ENCODE data around the gene SLC26A8. TPM values are rescaled to one million over a fixed set of nuclear protein-coding genes. Genes with fewer than 3 reads are reported as not detected.

Gene SLC26A8
- total RNA-seq, 2 experiments from 2014 or later, result not detected

- no peaks in the 10 kb centered on the region for H3K4me1 ChIP-seq (ENCODE audit: insufficient read depth, low read length)
- Mint-ChIP-seq H3K27me3 (no peaks in the 10 kb centered on the region), H3K27ac (peak overlapping the region; percentile 35), H3K4me1 (ENCODE audit: low read depth) (peaks cover 44% of the 10 kb centered on the region), H3K36me3 (ENCODE audit: low read depth) (peaks cover 58% of the 10 kb centered on the region), H3K4me3 (no peak overlapping the region), H3K9me3 (no peaks in the 10 kb centered on the region)
- no peaks in the 10 kb centered on the region for H3K9me3 ChIP-seq (ENCODE audit: control insufficient read depth in 1 of 2, insufficient read depth in 1 of 2, low read length in 2 of 2)
- ChIA-PET CTCF (no interaction called here), POLR2A (interaction anchor here (0.9 kb wide), 1 partner anchor 9 kb away, joined by 4 read pairs; no protein-coding TSS in a partner anchor)
- no peaks in the 10 kb centered on the region for H3K27me3 ChIP-seq (ENCODE audit: control insufficient read depth in 1 of 2, insufficient read depth in 2 of 2, low read length in 2 of 2)
- TF ChIP-seq CTCF (IDR thresholded peaks at IDR 0.05), result no peak
- H3K36me3 ChIP-seq (ENCODE audit: insufficient read depth, low read length), result peaks cover 20% of the 10 kb centered on the region
- intact Hi-C loops (cut with DNase I, micrococcal nuclease), result no loop called here
- DNase-seq (no peak), ATAC-seq (ENCODE audit: poor library complexity) (no peak)
- no peak overlapping the region for H3K4me3 ChIP-seq (ENCODE audit: low read length)
- H3K27ac ChIP-seq (ENCODE audit: low read depth in 1 of 2, low read length in 2 of 2), result no peak overlapping the region
Measured at GRCh38 chr6:36072681-36073080, 48.2 kb upstream of the SLC26A8 start.

- Mint-ChIP-seq H3K9me3 (no peaks in the 10 kb centered on the region), H3K27ac (peak overlapping the region; percentile 35), H3K4me1 (ENCODE audit: low read depth) (peaks cover 53% of the 10 kb centered on the region), H3K27me3 (no peaks in the 10 kb centered on the region), H3K36me3 (ENCODE audit: low read depth) (peaks cover 54% of the 10 kb centered on the region), H3K4me3 (no peak overlapping the region)
- TF ChIP-seq CTCF (IDR thresholded peaks at IDR 0.05), result no peak
- no peaks in the 10 kb centered on the region for H3K9me3 ChIP-seq (ENCODE audit: control insufficient read depth in 1 of 2, insufficient read depth in 1 of 2, low read length in 2 of 2)
- DNase-seq, result no peak
- no peaks in the 10 kb centered on the region for H3K27me3 ChIP-seq (ENCODE audit: control insufficient read depth in 1 of 2, insufficient read depth in 2 of 2, low read length in 2 of 2)
- ATAC-seq (ENCODE audit: poor library complexity), result no peak
- intact Hi-C loops (cut with DNase I, micrococcal nuclease), result no loop called here
- peaks cover 11% of the 10 kb centered on the region for H3K36me3 ChIP-seq (ENCODE audit: insufficient read depth, low read length)
- POLR2A ChIA-PET, result interaction anchor here (1.1 kb wide), 1 partner anchor 39 kb away, joined by 3 read pairs; no protein-coding TSS in a partner anchor
- CTCF ChIA-PET, result no interaction called here
- H3K27ac ChIP-seq (ENCODE audit: low read depth in 1 of 2, low read length in 2 of 2), result no peak overlapping the region
- no peak overlapping the region for H3K4me3 ChIP-seq (ENCODE audit: low read length)
- no peaks in the 10 kb centered on the region for H3K4me1 ChIP-seq (ENCODE audit: insufficient read depth, low read length)
Measured at GRCh38 chr6:36071714-36072113, 47.3 kb upstream of the SLC26A8 start.

GRCh38 chr6:36071281-36071680 is 46.8 kb upstream of the SLC26A8 start:
- no peak overlapping the region for H3K4me3 Mint-ChIP-seq
- H3K9me3 Mint-ChIP-seq, result no peaks in the 10 kb centered on the region
- peaks cover 53% of the 10 kb centered on the region for H3K36me3 Mint-ChIP-seq (ENCODE audit: low read depth)
- Histone ChIP-seq H3K27ac (ENCODE audit: low read depth in 1 of 2, low read length in 2 of 2) (no peak overlapping the region), H3K4me1 (ENCODE audit: insufficient read depth, low read length) (no peaks in the 10 kb centered on the region), H3K9me3 (ENCODE audit: control insufficient read depth in 1 of 2, insufficient read depth in 1 of 2, low read length in 2 of 2) (no peaks in the 10 kb centered on the region), H3K27me3 (ENCODE audit: control insufficient read depth in 1 of 2, insufficient read depth in 2 of 2, low read length in 2 of 2) (no peaks in the 10 kb centered on the region), H3K4me3 (ENCODE audit: low read length) (no peak overlapping the region), H3K36me3 (ENCODE audit: insufficient read depth, low read length) (peaks cover 6% of the 10 kb centered on the region)
- no peak for DNase-seq
- H3K4me1 Mint-ChIP-seq (ENCODE audit: low read depth), result peaks cover 57% of the 10 kb centered on the region
- H3K27ac Mint-ChIP-seq, result peak overlapping the region; percentile 35
- no peak for ATAC-seq (ENCODE audit: poor library complexity)
- TF ChIP-seq CTCF (IDR thresholded peaks at IDR 0.05), result no peak
- ChIA-PET POLR2A (interaction anchor here (1.1 kb wide), 1 partner anchor 39 kb away, joined by 3 read pairs; no protein-coding TSS in a partner anchor), CTCF (no interaction called here)
- intact Hi-C loops (cut with DNase I, micrococcal nuclease), result no loop called here
- H3K27me3 Mint-ChIP-seq, result no peaks in the 10 kb centered on the region
